AML-193 (cell line): ENCODE data around the gene KCNN2.
A peak's percentile ranks its signal among the peaks of the same experiment; 100 is the strongest.
"Not testable (repeated sequence)": the region's sequence is repeated elsewhere in the genome, so short reads cannot be mapped to it uniquely, and the experiment has no call there.

Experiments
- DNase-seq, 2 experiments: peaks; one replicate each; lab custom pipeline; 2025; lab: John Stamatoyannopoulos, UW

KCNN2 gene

GRCh38 chr5:114419959-114420358, 58.1 kb downstream of the KCNN2 start:
- no peak for DNase-seq

GRCh38 chr5:114427204-114427603, 65.3 kb downstream of the KCNN2 start:
- DNase-seq = no peak

GRCh38 chr5:114430532-114430931, 68.7 kb downstream of the KCNN2 start:
- no peak for DNase-seq

- not testable (repeated sequence) for DNase-seq
Observed at GRCh38 chr5:114432684-114433083, 70.8 kb downstream of the KCNN2 start.

- DNase-seq = no peak
Observed at GRCh38 chr5:114434396-114435219, 72.7 kb downstream of the KCNN2 start.

- DNase-seq = no peak
Observed at GRCh38 chr5:114435220-114435481, 73.3 kb downstream of the KCNN2 start.

- DNase-seq = no peak
Observed at GRCh38 chr5:114435885-114436299, 74.0 kb downstream of the KCNN2 start.

- no peak for DNase-seq
Observed at GRCh38 chr5:114437936-114438335, 76.1 kb downstream of the KCNN2 start.

GRCh38 chr5:114438471-114438870, 76.6 kb downstream of the KCNN2 start:
- no peak for DNase-seq

- DNase-seq = peak; percentile 20 to 26
Observed at GRCh38 chr5:114447084-114447773, 85.4 kb downstream of the KCNN2 start.

GRCh38 chr5:114448481-114448880, 86.6 kb downstream of the KCNN2 start:
- DNase-seq = no peak

- DNase-seq = peak; percentile 33 to 44
Observed at GRCh38 chr5:114449860-114450421, 88.1 kb downstream of the KCNN2 start.

GRCh38 chr5:114450437-114450836, 88.6 kb downstream of the KCNN2 start:
- no peak for DNase-seq

GRCh38 chr5:114458726-114459125, 96.9 kb downstream of the KCNN2 start:
- no peak for DNase-seq

GRCh38 chr5:114467171-114467570, 105.3 kb downstream of the KCNN2 start:
- DNase-seq = no peak

GRCh38 chr5:114467729-114468128, 105.9 kb downstream of the KCNN2 start:
- DNase-seq = peak in 1 of 2 experiments; percentile 0

- DNase-seq = no peak
Observed at GRCh38 chr5:114469372-114469771, 107.5 kb downstream of the KCNN2 start.

- no peak for DNase-seq
Observed at GRCh38 chr5:114471529-114471928, 109.7 kb downstream of the KCNN2 start.

- DNase-seq = no peak
Observed at GRCh38 chr5:114473541-114473940, 111.7 kb downstream of the KCNN2 start.

GRCh38 chr5:114477816-114478334, 116.0 kb downstream of the KCNN2 start:
- no peak for DNase-seq

- DNase-seq = peak; percentile 1 to 2
Observed at GRCh38 chr5:114500756-114501155, 138.9 kb downstream of the KCNN2 start.

GRCh38 chr5:114504560-114504959, 142.7 kb downstream of the KCNN2 start:
- no peak for DNase-seq

- no peak for DNase-seq
Observed at GRCh38 chr5:114524221-114524620, 162.4 kb downstream of the KCNN2 start.
